WTC11 (cell line): Measurements from ENCODE around the gene TRAF2. TPM values are rescaled to one million over a fixed set of nuclear protein-coding genes. Genes with fewer than 3 reads are reported as not detected.

Source experiments
- ATAC-seq: fragments of 200-7000 bp; cut with Tn5 transposase; 2 replicates; pipeline ENCODE4 v1.10.0; 2021; ENCODE audit warnings: mild to moderate bottlenecking, moderate library complexity
- CTCF ChIA-PET: fragments of 300-600 bp; sonication (Branson Sonifier 250); formaldehyde crosslinking; loops from one replicate; lab custom pipeline; 2021; ENCODE audit warnings: antibody characterized with exemption; lab: Charles Lee
- POLR2A ChIA-PET: fragments of 350-600 bp; sonication (Branson Sonifier 250); formaldehyde crosslinking; loops from one replicate; lab custom pipeline; 2021; ENCODE audit warnings: antibody characterized with exemption; lab: Charles Lee
- DNase-seq: peaks from one replicate; pipeline ENCODE4 v3.0.0; 2021; ENCODE audit warnings: low spot score
- H3K27ac Mint-ChIP-seq: 2 replicates; pipeline ENCODE4 v1.8.0; 2021; ENCODE audit warnings: mixed read lengths
- H3K27me3 Mint-ChIP-seq: 2 replicates; pipeline ENCODE4 v1.8.0; 2021; ENCODE audit warnings: low read depth, mild to moderate bottlenecking, moderate library complexity, mixed read lengths
- H3K36me3 Mint-ChIP-seq: 2 replicates; pipeline ENCODE4 v1.8.0; 2021; ENCODE audit warnings: mixed read lengths
- H3K4me1 Mint-ChIP-seq: 2 replicates; pipeline ENCODE4 v1.8.0; 2022; ENCODE audit warnings: mixed read lengths
- H3K4me3 Mint-ChIP-seq: 2 replicates; pipeline ENCODE4 v1.8.0; 2021; ENCODE audit warnings: mild to moderate bottlenecking, moderate library complexity, mixed read lengths
- H3K9me3 Mint-ChIP-seq: 2 replicates; pipeline ENCODE4 v1.8.0; 2021; ENCODE audit warnings: mixed read lengths
- AR ChIP-seq: fragments of 250-450 bp; sonication (Bioruptor Pico); IDR thresholded peaks from 2 replicates; pipeline ENCODE4 v1.9.0; 2021; ENCODE audit warnings: mild to moderate bottlenecking
- ARID4B ChIP-seq: sonication (generic); formaldehyde crosslinking; IDR thresholded peaks from 2 replicates; pipeline ENCODE4 v1.8.0; 2023; ENCODE audit warnings: missing genetic modification reagents, mild to moderate bottlenecking, borderline replicate concordance
- ATF1 ChIP-seq: sonication (generic); formaldehyde crosslinking; IDR thresholded peaks from 2 replicates; pipeline ENCODE4 v1.8.1; 2023; ENCODE audit warnings: mild to moderate bottlenecking, moderate library complexity, missing genetic modification reagents
- CBFB ChIP-seq: sonication (generic); formaldehyde crosslinking; IDR thresholded peaks from 2 replicates; pipeline ENCODE4 v1.8.1; 2022; ENCODE audit warnings: mild to moderate bottlenecking, low read depth, missing genetic modification reagents
- CREM ChIP-seq: sonication (generic); formaldehyde crosslinking; IDR thresholded peaks from 2 replicates; pipeline ENCODE4 v1.8.1; 2022; ENCODE audit warnings: mild to moderate bottlenecking, missing genetic modification reagents, moderate library complexity
- E2F1 ChIP-seq: sonication (generic); formaldehyde crosslinking; IDR thresholded peaks from 2 replicates; pipeline ENCODE4 v1.8.0; 2022; ENCODE audit warnings: mild to moderate bottlenecking, missing genetic modification reagents
- E2F4 ChIP-seq: sonication (generic); formaldehyde crosslinking; IDR thresholded peaks from 2 replicates; pipeline ENCODE4 v1.8.1; 2022; ENCODE audit warnings: low read depth, mild to moderate bottlenecking, moderate library complexity, missing genetic modification reagents, borderline replicate concordance
- FOXP4 ChIP-seq: sonication (generic); formaldehyde crosslinking; IDR thresholded peaks from 2 replicates; pipeline ENCODE4 v1.8.0; 2022; ENCODE audit warnings: mild to moderate bottlenecking, missing genetic modification reagents
- IRF1 ChIP-seq: sonication (generic); formaldehyde crosslinking; IDR thresholded peaks from 2 replicates; pipeline ENCODE4 v1.8.0; 2023; ENCODE audit warnings: missing genetic modification reagents
- MYBL2 ChIP-seq: sonication (generic); formaldehyde crosslinking; IDR thresholded peaks from 2 replicates; pipeline ENCODE4 v1.8.1; 2023; ENCODE audit warnings: mild to moderate bottlenecking, moderate library complexity, missing genetic modification reagents
- NR1H2 ChIP-seq: sonication (generic); formaldehyde crosslinking; IDR thresholded peaks from 2 replicates; pipeline ENCODE4 v1.9.0; 2021; ENCODE audit warnings: mild to moderate bottlenecking, moderate library complexity, missing genetic modification reagents
- PRDM15 ChIP-seq: sonication (generic); formaldehyde crosslinking; IDR thresholded peaks from 2 replicates; pipeline ENCODE4 v1.8.0; 2022; ENCODE audit warnings: missing genetic modification reagents
- RELA ChIP-seq: sonication (generic); formaldehyde crosslinking; IDR thresholded peaks from 2 replicates; pipeline ENCODE4 v1.8.1; 2022; ENCODE audit warnings: missing genetic modification reagents, mild to moderate bottlenecking, borderline replicate concordance
- SMAD4 ChIP-seq: sonication (generic); formaldehyde crosslinking; IDR thresholded peaks from 2 replicates; pipeline ENCODE4 v1.8.0; 2022; ENCODE audit warnings: mild to moderate bottlenecking, missing genetic modification reagents
- ZNF281 ChIP-seq: sonication (generic); formaldehyde crosslinking; IDR thresholded peaks from 2 replicates; pipeline ENCODE4 v1.8.0; 2023; ENCODE audit warnings: mild to moderate bottlenecking, missing genetic modification reagents
- ZNF416 ChIP-seq: fragments of 250-450 bp; sonication (Bioruptor Pico); IDR thresholded peaks from 2 replicates; pipeline ENCODE4 v1.9.0; 2021; ENCODE audit warnings: mild to moderate bottlenecking, inconsistent platforms
- total RNA-seq: library from RNA; stranded (reverse); gene quantifications from 3 replicates; pipeline ENCODE4 v1.2.3, GENCODE V29; 2021

TRAF2 gene
- total RNA-seq, 1 experiment from 2014 or later = 55.0 TPM

GRCh38 chr9:136928591-136928990 lies 42.3 kb downstream of the TRAF2 start (continued):
- TF ChIP-seq FOXP4 (CRISPR knock-in tag) = no peak
- no peak for TF ChIP-seq E2F4
- no peak for TF ChIP-seq RELA (CRISPR knock-in tag)
- TF ChIP-seq CBFB (CRISPR knock-in tag) = no peak
- no peak for TF ChIP-seq E2F1 (CRISPR knock-in tag)
- no peak for TF ChIP-seq AR (CRISPR knock-in tag)
- TF ChIP-seq CREM = no peak
- TF ChIP-seq, all 79 proteins: peak for 0

GRCh38 chr9:136930014-136930413 lies 43.7 kb downstream of the TRAF2 start:
- ATAC-seq (no peak), DNase-seq (no peak)
- peaks cover 49% of the 10 kb centered on the region for H3K36me3 Mint-ChIP-seq
- ChIA-PET POLR2A (no interaction called here), CTCF (interaction anchor here (0.6 kb wide), 1 partner anchor 119 kb away, joined by 3 read pairs; no protein-coding TSS in a partner anchor)
- H3K27ac Mint-ChIP-seq = no peak overlapping the region
- H3K9me3 Mint-ChIP-seq = peaks cover 3% of the 10 kb centered on the region; the same call in 1 of the 2 replicates
- no peak overlapping the region for H3K4me3 Mint-ChIP-seq
- H3K27me3 Mint-ChIP-seq = no peaks in the 10 kb centered on the region
- H3K4me1 Mint-ChIP-seq = peaks cover 6% of the 10 kb centered on the region
- no peak for TF ChIP-seq MYBL2 (CRISPR knock-in tag)
- no peak for TF ChIP-seq SMAD4 (CRISPR knock-in tag)
- TF ChIP-seq ATF1 (CRISPR knock-in tag) = no peak
- no peak for TF ChIP-seq NR1H2 (CRISPR knock-in tag)
- TF ChIP-seq IRF1 (CRISPR knock-in tag) = no peak
- TF ChIP-seq ZNF416 = no peak
- TF ChIP-seq PRDM15 (CRISPR knock-in tag) = no peak
- no peak for TF ChIP-seq ZNF281 (CRISPR knock-in tag)
- no peak for TF ChIP-seq ARID4B (CRISPR knock-in tag)
